Kidney (tissue), 22 donors: ENCODE results near the gene SLC35D2. TPM values are rescaled to one million over a fixed set of nuclear protein-coding genes. Genes with fewer than 3 reads are reported as not detected.

Experiments
- DNase-seq, 5 donors: peaks; one replicate each; pipeline ENCODE4 v3.0.0-alpha.2; 2013 to 2020
- FAIRE-seq: peaks from 2 replicates; lab custom pipeline; 2012; peaks lifted over from hg19 to GRCh38; lab: Jason Lieb, UNC
- H3K27ac ChIP-seq, 2 donors: one replicate each; pipeline ENCODE4 v1.7.0; 2013; ENCODE audit warnings: low read depth in 2 of 2, low read length in 2 of 2, inconsistent platforms in 1 of 2
- H3K27me3 ChIP-seq: one replicate; pipeline ENCODE4 v1.7.1; 2013; ENCODE audit warnings: low read length, inconsistent platforms; ENCODE audit not compliant: control insufficient read depth, insufficient read depth
- H3K36me3 ChIP-seq, 3 donors: one replicate each; pipeline versions ENCODE4 v1.7.0 to v1.7.1; 2013; ENCODE audit warnings: low read length in 3 of 3, control low read depth in 1 of 3, inconsistent platforms in 1 of 3; ENCODE audit not compliant: insufficient read depth in 3 of 3, control insufficient read depth in 2 of 3
- H3K4me1 ChIP-seq, 3 donors: one replicate each; pipeline versions ENCODE4 v1.7.0 to v1.7.1; 2013; ENCODE audit warnings: low read length in 3 of 3, inconsistent platforms in 1 of 3, low read depth in 1 of 3; ENCODE audit not compliant: control insufficient read depth in 2 of 3, insufficient read depth in 2 of 3
- H3K4me3 ChIP-seq, 3 donors: one replicate each; pipeline versions ENCODE4 v1.7.0 to v1.8.1; 2013; ENCODE audit warnings: low read length in 3 of 3, control low read depth in 1 of 3, inconsistent platforms in 1 of 3
- H3K9ac ChIP-seq, 3 donors: one replicate each; pipeline versions ENCODE4 v1.7.0 to v1.7.1; 2013; ENCODE audit warnings: low read length in 3 of 3, control low read depth in 1 of 3, inconsistent platforms in 1 of 3
- H3K9me3 ChIP-seq, 3 donors: one replicate each; pipeline versions ENCODE4 v1.7.0 to v1.7.1; 2013; ENCODE audit warnings: low read length in 3 of 3, control low read depth in 1 of 3, inconsistent platforms in 1 of 3; ENCODE audit not compliant: control insufficient read depth in 2 of 3, insufficient read depth in 1 of 3
- intact Hi-C: fragments of 100-400 bp; cut with DNase I; formaldehyde crosslinking; loops from one replicate; pipeline ENCODE4 v1.11.1; 2022
- long read RNA-seq, 10 donors: library from polyadenylated mRNA in 1 of 10; unstranded in 1 of 10; transcript quantifications; one replicate each; pipeline ENCODE4 v2.0.0 and lab custom pipeline, GENCODE V29; 2021 to 2026
- polyA plus RNA-seq: library from polyadenylated mRNA; stranded (reverse); fragments of 350-450 nt; fragmentation: Illumina TruSeq; extraction: RNeasy Lipid Tissue Mini Kit (QIAGEN cat#74804); gene quantifications from one replicate; pipeline ENCODE4 v1.2.3, GENCODE V29; 2014; ENCODE audit warnings: low read depth, low replicate concordance; ENCODE audit not compliant: insufficient read depth
- total RNA-seq: library from RNA; stranded (reverse); fragmentation: NEBNext Ultra II Directional; extraction: Animal tissue kit (Norgen Biotek cat#: 25700); gene quantifications from one replicate; pipeline ENCODE4 v1.2.1, GENCODE V29; 2021
- TF ChIP-seq, protein P1 (sequence below): IDR thresholded peaks from 3 replicates; pipeline ENCODE4 v1.5.1; 2012; ENCODE audit warnings: mild to moderate bottlenecking, moderate library complexity, borderline replicate concordance; ENCODE audit not compliant: insufficient read depth; ENCODE audit errors: extremely low read depth
- donor health status: control.
- donor health status: control.
- donor health status: control.
- donor health status: control.
- donor health status: control.
- donor health status: DM: yes; HTN: yes; CAD: no.
- donor health status: Normal renal cell carcinoma (clear cell type).

SLC35D2 gene
- total RNA-seq (27.7 TPM), polyA plus RNA-seq (46.1 TPM)
- long read RNA-seq, donor 1, partial matches to known transcripts, result 0 of 2 reads
- long read RNA-seq, donor 1, other reads (novel, unspliced or antisense), result 0 of 2 reads
- long read RNA-seq, donor 2, partial matches to known transcripts, result 0 of 4 reads
- long read RNA-seq, donor 2, other reads (novel, unspliced or antisense), result 0 of 4 reads
- long read RNA-seq, donor 3, partial matches to known transcripts, result 0 of 6 reads
- long read RNA-seq, donor 3, other reads (novel, unspliced or antisense), result 0 of 6 reads
- long read RNA-seq, donor 4, partial matches to known transcripts, result 0 of 2 reads
- long read RNA-seq, donor 4, other reads (novel, unspliced or antisense), result 0 of 2 reads
- long read RNA-seq, donor 5, result 0 reads
- long read RNA-seq, donor 6, partial matches to known transcripts, result 0 of 1 reads
- long read RNA-seq, donor 6, other reads (novel, unspliced or antisense), result 0 of 1 reads
- long read RNA-seq, donor 7, transcript SLC35D2-201 (12 exons, 1,626 nt), result major isoform, 10 of 24 reads
- long read RNA-seq, donor 7, partial matches to known transcripts, result 2 of 24 reads
- long read RNA-seq, donor 7, other reads (novel, unspliced or antisense), result 12 of 24 reads
- long read RNA-seq, donor 8, partial matches to known transcripts, result 21 of 25 reads
- long read RNA-seq, donor 8, other reads (novel, unspliced or antisense), result 0 of 25 reads
- long read RNA-seq, donor 9, partial matches to known transcripts, result 0 of 1 reads
- long read RNA-seq, donor 9, other reads (novel, unspliced or antisense), result 0 of 1 reads
- long read RNA-seq, donor 10, partial matches to known transcripts, result 0 of 2 reads
- long read RNA-seq, donor 10, other reads (novel, unspliced or antisense), result 0 of 2 reads

DNA sequence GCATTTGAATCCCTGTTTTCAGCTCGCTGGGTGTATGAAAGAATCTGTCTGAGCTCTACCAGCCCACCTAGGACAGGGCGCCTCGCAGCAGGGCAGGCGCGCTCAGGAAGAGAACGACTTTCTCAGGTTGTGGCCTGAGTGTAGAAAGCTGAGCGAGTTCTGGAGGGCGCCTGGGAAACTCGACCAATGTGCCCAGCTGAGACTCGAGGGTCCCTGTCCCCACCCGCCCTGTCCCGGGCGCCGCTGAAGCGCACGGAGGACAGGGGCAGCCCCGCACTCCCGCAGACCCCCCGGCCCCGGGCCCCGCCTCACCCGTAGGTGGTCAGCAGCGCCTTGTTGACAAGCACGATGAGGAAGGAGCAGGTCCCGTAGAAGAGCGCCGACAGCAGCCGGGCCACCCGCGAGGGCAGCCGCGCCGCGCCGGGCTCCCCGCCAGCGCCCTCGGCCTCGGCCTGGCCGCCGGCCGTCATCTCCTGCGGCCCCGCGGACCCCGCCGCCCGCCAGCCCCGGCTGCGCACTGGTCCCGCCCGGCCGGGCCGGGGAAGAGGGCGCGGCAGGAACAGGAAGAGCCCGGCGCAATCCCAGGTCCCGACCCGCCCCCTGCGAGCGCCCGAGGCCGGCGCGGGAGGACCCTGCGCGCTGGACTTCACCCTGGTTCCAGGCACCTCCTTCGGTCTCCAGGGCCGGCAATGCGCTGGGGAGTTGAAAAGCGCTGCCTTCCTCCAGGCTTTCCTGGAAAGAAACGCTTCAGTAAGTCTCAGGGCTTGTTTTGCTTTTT lies at the start of gene SLC35D2:
SLC35D2 (minus strand) TSS at position 547 of the 778 bp plus-strand sequence; CDS start at position 470, 77 bp downstream.
- H3K9ac ChIP-seq, result peak within 1 kb of the TSS; percentile 20 to 89 (median 82)
- TF ChIP-seq, protein P1, sequence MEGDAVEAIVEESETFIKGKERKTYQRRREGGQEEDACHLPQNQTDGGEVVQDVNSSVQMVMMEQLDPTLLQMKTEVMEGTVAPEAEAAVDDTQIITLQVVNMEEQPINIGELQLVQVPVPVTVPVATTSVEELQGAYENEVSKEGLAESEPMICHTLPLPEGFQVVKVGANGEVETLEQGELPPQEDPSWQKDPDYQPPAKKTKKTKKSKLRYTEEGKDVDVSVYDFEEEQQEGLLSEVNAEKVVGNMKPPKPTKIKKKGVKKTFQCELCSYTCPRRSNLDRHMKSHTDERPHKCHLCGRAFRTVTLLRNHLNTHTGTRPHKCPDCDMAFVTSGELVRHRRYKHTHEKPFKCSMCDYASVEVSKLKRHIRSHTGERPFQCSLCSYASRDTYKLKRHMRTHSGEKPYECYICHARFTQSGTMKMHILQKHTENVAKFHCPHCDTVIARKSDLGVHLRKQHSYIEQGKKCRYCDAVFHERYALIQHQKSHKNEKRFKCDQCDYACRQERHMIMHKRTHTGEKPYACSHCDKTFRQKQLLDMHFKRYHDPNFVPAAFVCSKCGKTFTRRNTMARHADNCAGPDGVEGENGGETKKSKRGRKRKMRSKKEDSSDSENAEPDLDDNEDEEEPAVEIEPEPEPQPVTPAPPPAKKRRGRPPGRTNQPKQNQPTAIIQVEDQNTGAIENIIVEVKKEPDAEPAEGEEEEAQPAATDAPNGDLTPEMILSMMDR, result no peak
- no peak for FAIRE-seq
- no peaks in the 10 kb centered on the region for H3K27me3 ChIP-seq
- peak within 1 kb of the TSS; percentile 45 to 78 for H3K27ac ChIP-seq
- intact Hi-C loops, result no loop called here
- DNase-seq, result peak; percentile 68 to 89 (median 75)
- peaks cover 0 to 6% (median 0%) of the 10 kb centered on the region in 3 donors for H3K4me1 ChIP-seq
- H3K36me3 ChIP-seq, result no peaks in the 10 kb centered on the region
- H3K4me3 ChIP-seq, result peak within 1 kb of the TSS; percentile 54 to 84 (median 71)
- H3K9me3 ChIP-seq, result no peaks in the 10 kb centered on the region

GRCh38 chr9:96430377-96430776 lies 46.9 kb upstream of the SLC35D2 start:
- no peak overlapping the region for H3K4me3 ChIP-seq
- peaks cover 0 to 4% (median 0%) of the 10 kb centered on the region in 3 donors for H3K9me3 ChIP-seq
- DNase-seq (no peak), FAIRE-seq (no peak)
- H3K27me3 ChIP-seq, result no peaks in the 10 kb centered on the region
- H3K36me3 ChIP-seq, result no peaks in the 10 kb centered on the region
- H3K4me1 ChIP-seq, result no peaks in the 10 kb centered on the region
- H3K9ac ChIP-seq, result no peak overlapping the region
- intact Hi-C loops, result no loop called here
- TF ChIP-seq, protein P1, result no peak
- H3K27ac ChIP-seq, result no peak overlapping the region

- FAIRE-seq, result no peak
Observed at GRCh38 chr9:96429732-96430131, 46.2 kb upstream of the SLC35D2 start.

More at GRCh38 chr9:96429732-96430131, 46.2 kb upstream of the SLC35D2 start:
- Histone ChIP-seq H3K27ac (no peak overlapping the region), H3K4me1 (no peaks in the 10 kb centered on the region), H3K9me3 (no peaks in the 10 kb centered on the region), H3K27me3 (no peaks in the 10 kb centered on the region), H3K36me3 (no peaks in the 10 kb centered on the region), H3K9ac (no peak overlapping the region), H3K4me3 (no peak overlapping the region)
- no peak for DNase-seq
- intact Hi-C loops, result no loop called here
- TF ChIP-seq, protein P1, result no peak
